Activated T-helper 2 cell treated with anti-CD3 and anti-CD28 coated beads, Interferon-gamma antibody, Interleukin-2, Interleukin-4, amounts not matched to agents 10 μg/mL and 5 μg/mL and 100 μg/mL, durations not matched to agents 14 hours and 24 hours and 36 hours (primary cell): Measurements from ENCODE around the gene ARID1A. TPM values are rescaled to one million over a fixed set of nuclear protein-coding genes. Genes with fewer than 3 reads are reported as not detected.
"Not testable (repeated sequence)": the region's sequence is repeated elsewhere in the genome, so short reads cannot be mapped to it uniquely, and the experiment has no call there.

Source experiments
- DNase-seq: peaks from one replicate; pipeline ENCODE4 v3.0.0; 2021; ENCODE audit warnings: low spot score
- H3K27ac Mint-ChIP-seq: one replicate; pipeline ENCODE4 v1.8.0; 2021; ENCODE audit warnings: mixed read lengths
- H3K27me3 Mint-ChIP-seq: one replicate; pipeline ENCODE4 v1.8.0; 2021; ENCODE audit warnings: low read depth, mixed read lengths
- H3K36me3 Mint-ChIP-seq: one replicate; pipeline ENCODE4 v1.8.0; 2021; ENCODE audit warnings: low read depth, mixed read lengths
- H3K4me1 Mint-ChIP-seq: one replicate; pipeline ENCODE4 v1.8.0; 2021; ENCODE audit warnings: low read depth, mixed read lengths
- H3K4me3 Mint-ChIP-seq: one replicate; pipeline ENCODE4 v1.8.0; 2021; ENCODE audit warnings: low read depth, mild to moderate bottlenecking, moderate library complexity, mixed read lengths
- H3K9me3 Mint-ChIP-seq: one replicate; pipeline ENCODE4 v1.8.0; 2021; ENCODE audit warnings: mixed read lengths
- intact Hi-C: fragments of 100-400 bp; cut with micrococcal nuclease; formaldehyde crosslinking; loops from one replicate; pipeline ENCODE4 v1.15.1; 2023
- total RNA-seq: library from RNA; stranded (reverse); gene quantifications from 2 replicates; pipeline ENCODE4 v1.2.3, GENCODE V29; 2022

Gene ARID1A
- total RNA-seq, 1 donor from 2014 or later: 109 TPM

GRCh38 chr1:26702680-26703038 lies 6.8 kb downstream of the ARID1A start:
- Mint-ChIP-seq H3K27ac (no peak overlapping the region), H3K9me3 (no peaks in the 10 kb centered on the region), H3K4me1 (peaks cover 30% of the 10 kb centered on the region), H3K4me3 (no peak overlapping the region), H3K36me3 (peaks cover 28% of the 10 kb centered on the region), H3K27me3 (no peaks in the 10 kb centered on the region)
- DNase-seq: no peak
- intact Hi-C loops: loop anchor here (1.0 kb wide), 1 partner anchor 19 kb away; no protein-coding TSS in a partner anchor

DNA sequence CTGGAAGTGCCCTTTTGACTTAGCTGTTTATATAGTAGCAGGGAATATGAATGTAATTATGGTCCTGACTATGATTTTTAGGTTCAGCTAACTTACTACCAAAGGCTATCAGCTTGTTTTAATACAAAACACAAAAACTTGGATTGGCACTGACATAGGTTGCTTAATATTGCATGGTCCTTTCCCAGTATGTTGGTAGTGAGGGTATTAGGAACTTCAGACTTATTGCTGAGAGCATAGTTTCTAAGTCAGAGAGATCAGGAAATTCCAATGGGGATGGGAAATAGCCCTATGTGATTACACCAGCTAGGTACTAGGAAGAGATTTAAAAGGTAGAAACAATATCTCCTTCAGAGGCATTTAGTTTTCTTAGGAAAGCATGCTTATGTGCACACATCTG lies 7.7 kb downstream of the ARID1A start:
- peak overlapping the region; percentile 23 for H3K27ac Mint-ChIP-seq
- H3K4me3 Mint-ChIP-seq: peak overlapping the region; percentile 49
- intact Hi-C loops: no loop called here
- DNase-seq: no peak
- no peaks in the 10 kb centered on the region for H3K27me3 Mint-ChIP-seq
- H3K9me3 Mint-ChIP-seq: no peaks in the 10 kb centered on the region
- peaks cover 33% of the 10 kb centered on the region for H3K36me3 Mint-ChIP-seq
- H3K4me1 Mint-ChIP-seq: peaks cover 30% of the 10 kb centered on the region

DNA sequence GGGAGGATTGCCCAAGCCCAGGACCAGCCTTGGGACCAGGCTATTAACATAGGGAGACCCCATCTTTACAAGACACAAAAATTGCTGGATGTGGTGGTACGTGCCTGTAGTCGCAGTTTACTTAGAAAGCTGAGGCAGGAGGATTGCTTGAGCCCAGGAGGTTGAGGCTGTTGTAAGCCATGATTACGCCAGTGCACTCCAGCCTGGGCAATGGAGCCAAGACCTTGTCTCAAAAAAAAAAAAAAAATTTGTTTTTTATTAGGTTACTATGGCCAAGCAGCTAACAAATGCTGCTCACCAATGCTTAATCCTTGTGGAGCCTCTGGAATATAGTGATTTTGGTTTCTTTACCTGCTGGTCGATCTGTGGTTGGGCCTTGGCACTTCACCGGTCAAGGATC lies 8.8 kb downstream of the ARID1A start:
- H3K27ac Mint-ChIP-seq: no peak overlapping the region
- DNase-seq: no peak
- peaks cover 33% of the 10 kb centered on the region for H3K4me1 Mint-ChIP-seq
- no peaks in the 10 kb centered on the region for H3K27me3 Mint-ChIP-seq
- intact Hi-C loops: no loop called here
- no peaks in the 10 kb centered on the region for H3K9me3 Mint-ChIP-seq
- H3K36me3 Mint-ChIP-seq: peaks cover 42% of the 10 kb centered on the region
- no peak overlapping the region for H3K4me3 Mint-ChIP-seq

- Mint-ChIP-seq H3K36me3 (peaks cover 43% of the 10 kb centered on the region), H3K4me1 (peaks cover 33% of the 10 kb centered on the region)
- H3K9me3 Mint-ChIP-seq, intact Hi-C loops, DNase-seq, H3K27ac Mint-ChIP-seq, H3K4me3 Mint-ChIP-seq, H3K27me3 Mint-ChIP-seq: not testable (repeated sequence)
Observed at GRCh38 chr1:26705227-26705626, 9.4 kb downstream of the ARID1A start.

DNA sequence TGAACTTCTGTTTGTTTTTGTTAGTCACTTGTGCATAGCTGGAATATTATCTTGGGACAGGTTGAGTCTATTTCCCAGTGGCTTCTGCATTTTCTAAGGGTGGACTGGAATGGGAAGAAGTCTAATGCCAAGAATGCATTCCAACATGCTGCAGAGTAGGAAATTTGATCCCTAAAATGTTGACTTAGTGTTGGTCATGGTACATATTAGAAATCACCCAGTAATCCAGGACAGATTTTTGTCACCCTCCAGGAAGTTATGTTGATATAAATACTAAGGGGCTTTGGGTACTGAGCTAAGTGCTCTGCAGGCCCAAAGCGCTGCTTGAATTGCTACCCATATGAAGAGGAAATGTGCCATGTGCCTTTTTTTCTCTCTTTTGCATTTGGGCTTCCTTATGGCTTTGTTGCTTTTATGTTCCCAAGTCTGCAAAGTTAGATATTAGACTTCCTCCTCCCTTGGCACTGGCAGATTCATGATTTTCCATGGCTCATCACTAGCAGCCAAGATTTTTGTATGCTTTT lies 10.0 kb downstream of the ARID1A start:
- peaks cover 48% of the 10 kb centered on the region for H3K36me3 Mint-ChIP-seq
- intact Hi-C loops: no loop called here
- H3K9me3 Mint-ChIP-seq: no peaks in the 10 kb centered on the region
- peak overlapping the region; percentile 43 for H3K27ac Mint-ChIP-seq
- H3K4me1 Mint-ChIP-seq: peaks cover 33% of the 10 kb centered on the region
- no peaks in the 10 kb centered on the region for H3K27me3 Mint-ChIP-seq
- H3K4me3 Mint-ChIP-seq: peak overlapping the region; percentile 19
- DNase-seq: no peak

DNA sequence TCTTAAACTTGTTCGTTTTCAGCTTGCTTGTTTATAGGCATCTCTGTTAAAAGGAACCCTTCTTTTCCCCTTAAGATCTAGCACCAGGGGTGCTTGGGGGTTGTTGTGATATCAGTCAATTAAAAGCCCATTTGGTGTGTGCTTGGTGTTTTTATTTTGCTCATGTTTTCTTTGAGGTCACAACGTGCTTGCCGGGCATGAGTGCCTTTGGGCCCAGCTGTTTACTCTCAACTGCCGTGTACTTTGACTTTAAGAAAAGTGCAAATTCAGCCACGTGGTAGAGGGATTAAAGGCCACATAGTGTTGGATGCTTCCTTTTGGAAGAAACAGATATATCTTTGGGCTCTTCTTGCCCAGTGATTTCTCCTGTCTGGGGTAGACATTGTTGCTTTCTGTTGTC lies 10.5 kb downstream of the ARID1A start:
- intact Hi-C loops: no loop called here
- no peak overlapping the region for H3K4me3 Mint-ChIP-seq

DNA sequence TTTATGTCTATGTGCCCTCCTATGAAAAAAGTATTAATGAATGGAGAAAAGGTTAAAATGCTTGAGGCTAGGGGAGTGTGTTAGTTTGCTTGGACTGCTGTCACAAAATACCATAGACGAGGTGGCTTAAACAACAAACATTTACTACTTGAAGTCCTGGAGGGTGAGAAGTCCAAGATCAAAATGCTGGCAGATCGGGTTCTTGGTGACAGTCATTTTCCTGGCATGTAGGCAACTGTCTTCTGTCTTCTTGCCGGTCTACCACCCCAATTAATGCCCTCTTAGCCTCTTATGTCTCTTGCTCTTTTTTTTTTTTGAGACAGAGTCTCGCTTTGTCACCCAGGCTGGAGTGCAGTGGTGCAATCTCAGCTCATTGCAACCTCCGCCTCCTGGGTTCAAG lies 15.0 kb downstream of the ARID1A start:
- Mint-ChIP-seq H3K27ac (no peak overlapping the region), H3K27me3 (no peaks in the 10 kb centered on the region), H3K9me3 (no peaks in the 10 kb centered on the region), H3K4me3 (no peak overlapping the region), H3K4me1 (peaks cover 46% of the 10 kb centered on the region), H3K36me3 (peaks cover 69% of the 10 kb centered on the region)
- no peak for DNase-seq
- intact Hi-C loops: no loop called here

More for the DNA sequence above, 10.5 kb downstream of the ARID1A start:
- DNase-seq: no peak
- no peaks in the 10 kb centered on the region for H3K27me3 Mint-ChIP-seq
- peaks cover 48% of the 10 kb centered on the region for H3K36me3 Mint-ChIP-seq
- peaks cover 33% of the 10 kb centered on the region for H3K4me1 Mint-ChIP-seq
- no peaks in the 10 kb centered on the region for H3K9me3 Mint-ChIP-seq
- H3K27ac Mint-ChIP-seq: peak overlapping the region; percentile 43

- Mint-ChIP-seq H3K4me1 (peaks cover 43% of the 10 kb centered on the region), H3K4me3 (no peak overlapping the region), H3K27ac (no peak overlapping the region), H3K36me3 (peaks cover 68% of the 10 kb centered on the region), H3K9me3 (no peaks in the 10 kb centered on the region), H3K27me3 (no peaks in the 10 kb centered on the region)
- no peak for DNase-seq
- intact Hi-C loops: no loop called here
Observed at GRCh38 chr1:26711777-26712176, 16.0 kb downstream of the ARID1A start.

- Mint-ChIP-seq H3K27ac (no peak overlapping the region), H3K27me3 (no peaks in the 10 kb centered on the region), H3K4me1 (peaks cover 68% of the 10 kb centered on the region), H3K4me3 (no peak overlapping the region), H3K36me3 (peaks cover 75% of the 10 kb centered on the region), H3K9me3 (no peaks in the 10 kb centered on the region)
- intact Hi-C loops: no loop called here
- DNase-seq: no peak
Observed at GRCh38 chr1:26717017-26717491, 21.2 kb downstream of the ARID1A start.

- H3K27me3 Mint-ChIP-seq: no peaks in the 10 kb centered on the region
- H3K36me3 Mint-ChIP-seq: peaks cover 71% of the 10 kb centered on the region
- no peaks in the 10 kb centered on the region for H3K9me3 Mint-ChIP-seq
- H3K4me3 Mint-ChIP-seq: no peak overlapping the region
- no peak for DNase-seq
- peaks cover 73% of the 10 kb centered on the region for H3K4me1 Mint-ChIP-seq
- intact Hi-C loops: no loop called here
- H3K27ac Mint-ChIP-seq: peak overlapping the region; percentile 10
Observed at GRCh38 chr1:26719205-26719604, 23.4 kb downstream of the ARID1A start.

GRCh38 chr1:26721669-26722355 lies 26.0 kb downstream of the ARID1A start:
- H3K9me3 Mint-ChIP-seq: no peaks in the 10 kb centered on the region
- intact Hi-C loops: loop anchor here (1.0 kb wide), 2 partner anchors 20 to 22 kb away; no protein-coding TSS in a partner anchor
- H3K27me3 Mint-ChIP-seq: no peaks in the 10 kb centered on the region
- H3K36me3 Mint-ChIP-seq: peaks cover 55% of the 10 kb centered on the region
- peak overlapping the region; percentile 70 for H3K27ac Mint-ChIP-seq
- peaks cover 73% of the 10 kb centered on the region for H3K4me1 Mint-ChIP-seq
- peak overlapping the region; percentile 47 for H3K4me3 Mint-ChIP-seq
- DNase-seq: no peak

DNA sequence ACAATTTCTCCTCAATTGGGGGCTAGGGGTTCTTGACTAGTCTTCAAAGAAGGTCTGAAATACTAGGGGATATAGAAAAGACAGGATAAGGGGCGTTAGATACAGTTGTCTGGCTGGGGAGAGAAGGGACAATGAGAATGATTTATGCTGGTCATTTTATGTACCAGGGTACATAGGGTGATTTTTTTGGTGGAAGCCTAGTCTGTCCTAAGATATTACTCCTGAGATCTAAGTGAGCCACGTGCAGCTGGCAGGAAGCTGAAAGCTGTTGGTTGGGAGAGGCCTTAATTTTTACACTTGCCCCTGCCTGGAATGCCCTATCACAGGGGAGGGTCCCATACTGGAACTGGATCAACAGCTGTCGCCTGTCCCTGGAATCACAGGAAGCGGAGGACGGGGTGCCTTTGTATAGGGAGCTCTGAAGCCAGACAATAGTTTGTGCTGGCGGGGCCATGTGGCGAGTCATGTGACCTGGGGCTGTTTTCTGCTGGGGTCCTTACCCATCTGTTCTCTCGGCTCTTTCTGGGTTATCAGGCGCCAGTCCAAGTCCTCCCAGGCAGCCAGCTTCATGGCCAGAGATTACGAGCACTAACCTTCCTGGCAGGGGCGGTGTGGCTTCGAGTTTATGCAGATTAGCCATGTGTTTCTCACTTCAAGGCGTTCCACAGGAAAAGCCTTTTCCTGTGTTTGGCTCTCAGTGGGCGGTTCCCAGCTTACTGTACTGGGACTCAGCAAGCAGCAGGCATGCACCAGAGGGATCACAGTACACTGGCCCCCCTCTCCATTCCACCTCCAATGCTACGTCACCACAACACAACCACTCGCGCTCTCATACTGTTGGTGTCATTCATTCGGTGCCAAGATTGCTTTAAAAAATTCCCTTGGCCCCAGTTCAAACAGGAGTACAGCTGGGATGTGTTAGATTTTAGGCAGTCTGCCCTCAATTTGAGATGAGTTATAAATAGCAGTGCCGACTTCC lies 27.5 kb downstream of the ARID1A start:
- H3K27ac Mint-ChIP-seq: peak overlapping the region; percentile 6
- peaks cover 47% of the 10 kb centered on the region for H3K36me3 Mint-ChIP-seq
- H3K9me3 Mint-ChIP-seq: no peaks in the 10 kb centered on the region
- DNase-seq: no peak
- H3K4me3 Mint-ChIP-seq: peak overlapping the region; percentile 10
- intact Hi-C loops: no loop called here
- peaks cover 76% of the 10 kb centered on the region for H3K4me1 Mint-ChIP-seq
- H3K27me3 Mint-ChIP-seq: no peaks in the 10 kb centered on the region
